DOHH2 (cell line): ENCODE data around the gene APOC1.
"Not testable (repeated sequence)": the region's sequence is repeated elsewhere in the genome, so short reads cannot be mapped to it uniquely, and the experiment has no call there.

Experiments used
- H3F3A ChIP-seq: fragments of 200-600 bp; sonication (generic), shearing (Covaris generic); 2 replicates; pipeline ENCODE4 v1.6.0; 2016; ENCODE audit warnings: antibody characterized with exemption, mild to moderate bottlenecking; ENCODE audit not compliant: control insufficient read depth, insufficient read depth
- H3K27ac ChIP-seq: fragments of 200-600 bp; sonication (generic); 2 replicates; pipeline ENCODE4 v1.5.1; 2014; ENCODE audit warnings: low read depth, mild to moderate bottlenecking, low read length, moderate library complexity
- H3K27me3 ChIP-seq: fragments of 200-600 bp; sonication (generic); 2 replicates; pipeline ENCODE4 v1.6.1; 2014; ENCODE audit warnings: mild to moderate bottlenecking, low read length, mixed read lengths; ENCODE audit not compliant: control insufficient read depth
- H3K36me3 ChIP-seq: fragments of 200-600 bp; sonication (generic); 2 replicates; pipeline ENCODE4 v1.6.1; 2014; ENCODE audit warnings: mild to moderate bottlenecking, low read length, moderate library complexity, mixed read lengths; ENCODE audit not compliant: control insufficient read depth
- H3K4me1 ChIP-seq: fragments of 200-600 bp; sonication (generic); 2 replicates; pipeline ENCODE4 v1.6.1; 2014; ENCODE audit warnings: mild to moderate bottlenecking, low read length, mixed read lengths; ENCODE audit not compliant: control insufficient read depth
- H3K4me2 ChIP-seq: fragments of 200-600 bp; sonication (generic); 2 replicates; pipeline ENCODE4 v1.6.0; 2014; ENCODE audit warnings: mild to moderate bottlenecking, low read length, moderate library complexity
- H3K4me3 ChIP-seq: fragments of 200-600 bp; sonication (generic); 2 replicates; pipeline ENCODE4 v1.5.1; 2014; ENCODE audit warnings: mild to moderate bottlenecking, low read length, mixed read lengths
- H3K79me2 ChIP-seq: fragments of 200-600 bp; sonication (generic); 2 replicates; pipeline ENCODE4 v1.6.1; 2014; ENCODE audit warnings: mild to moderate bottlenecking, low read length, mixed read lengths; ENCODE audit not compliant: control insufficient read depth
- H3K9me2 ChIP-seq: fragments of 200-600 bp; sonication (generic); replicated peaks from 2 replicates; pipeline ENCODE4 v1.6.1; 2014; ENCODE audit warnings: mild to moderate bottlenecking, low read length, mixed read lengths; ENCODE audit not compliant: control insufficient read depth
- H3K9me3 ChIP-seq: fragments of 200-600 bp; sonication (generic); 2 replicates; pipeline ENCODE4 v1.6.1; 2014; ENCODE audit warnings: antibody characterized with exemption, low read length, mixed read lengths; ENCODE audit not compliant: control insufficient read depth, insufficient read depth
- H4K20me1 ChIP-seq: fragments of 200-600 bp; sonication (generic); 2 replicates; pipeline ENCODE4 v1.6.0; 2014; ENCODE audit warnings: low read depth, mild to moderate bottlenecking, antibody characterized with exemption, low read length, moderate library complexity; ENCODE audit not compliant: control insufficient read depth, insufficient read depth
- EZH2phosphoT487 ChIP-seq: fragments of 200-600 bp; sonication (generic); IDR thresholded peaks from 2 replicates; pipeline ENCODE4 v1.6.1; 2017; ENCODE audit warnings: borderline replicate concordance, mild to moderate bottlenecking, antibody characterized with exemption, low read length, moderate library complexity, mixed read lengths
- TF ChIP-seq, protein P1 (sequence below): fragments of 200-600 bp; sonication (generic); IDR thresholded peaks from one replicate; pipeline ENCODE4 v1.5.1; 2014; ENCODE audit warnings: antibody characterized with exemption, mild to moderate bottlenecking, low read depth, low read length; ENCODE audit not compliant: poor library complexity, severe bottlenecking

The APOC1 gene

DNA sequence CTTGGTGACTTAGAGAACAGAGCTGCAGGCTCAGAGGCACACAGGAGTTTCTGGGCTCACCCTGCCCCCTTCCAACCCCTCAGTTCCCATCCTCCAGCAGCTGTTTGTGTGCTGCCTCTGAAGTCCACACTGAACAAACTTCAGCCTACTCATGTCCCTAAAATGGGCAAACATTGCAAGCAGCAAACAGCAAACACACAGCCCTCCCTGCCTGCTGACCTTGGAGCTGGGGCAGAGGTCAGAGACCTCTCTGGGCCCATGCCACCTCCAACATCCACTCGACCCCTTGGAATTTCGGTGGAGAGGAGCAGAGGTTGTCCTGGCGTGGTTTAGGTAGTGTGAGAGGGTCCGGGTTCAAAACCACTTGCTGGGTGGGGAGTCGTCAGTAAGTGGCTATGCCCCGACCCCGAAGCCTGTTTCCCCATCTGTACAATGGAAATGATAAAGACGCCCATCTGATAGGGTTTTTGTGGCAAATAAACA is 9.9 kb downstream of the APOC1 start:
- Histone ChIP-seq H4K20me1 (no peaks in the 10 kb centered on the region), H3K79me2 (no peaks in the 10 kb centered on the region), H3K4me2 (no peak overlapping the region), H3K27ac (no peak overlapping the region), H3K36me3 (no peaks in the 10 kb centered on the region), H3F3A (no peaks in the 10 kb centered on the region), H3K4me1 (no peaks in the 10 kb centered on the region), H3K27me3 (peaks cover 26% of the 10 kb centered on the region), H3K9me2 (no peaks in the 10 kb centered on the region), H3K9me3 (no peaks in the 10 kb centered on the region), H3K4me3 (no peak overlapping the region)
- TF ChIP-seq EZH2phosphoT487, result no peak

DNA sequence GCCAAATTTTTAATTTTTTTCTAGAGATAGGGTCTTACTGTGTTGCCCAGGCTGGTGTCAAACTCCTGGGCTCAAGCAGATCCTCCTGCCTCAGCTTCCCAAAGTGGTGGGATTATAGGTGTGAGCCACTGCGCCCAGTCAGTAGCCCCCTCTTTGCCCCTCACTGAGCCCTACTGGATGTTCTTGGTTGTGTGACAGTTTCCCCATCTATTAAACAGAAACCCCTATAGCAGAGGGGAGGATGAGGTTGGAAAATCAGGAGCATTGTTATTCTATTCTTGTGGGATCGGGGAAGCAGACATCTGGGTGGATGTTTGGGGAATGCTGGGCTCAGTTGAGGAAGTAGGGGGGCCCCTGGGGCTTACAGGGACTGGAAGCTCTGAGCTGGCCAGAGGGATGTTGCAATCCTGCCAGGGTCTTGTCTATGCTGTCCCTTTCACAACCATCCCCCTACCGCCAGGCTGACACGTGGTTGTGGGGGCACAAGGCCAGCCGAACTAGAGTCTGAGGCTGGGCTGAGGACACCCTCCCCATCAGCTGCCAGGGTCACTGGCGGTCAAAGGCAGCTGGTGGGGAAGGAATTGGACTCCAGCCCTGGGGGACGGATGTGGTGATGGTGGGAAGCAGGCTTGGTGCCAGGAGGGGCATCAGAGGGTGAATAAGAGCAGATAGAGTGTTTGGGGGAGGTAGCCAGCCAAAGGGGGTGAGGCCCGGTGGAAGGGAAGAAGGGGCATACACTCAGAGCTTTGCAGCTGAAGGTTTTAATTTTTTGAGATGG is 10.9 kb downstream of the APOC1 start:
- H3K4me2 ChIP-seq, result no peak overlapping the region
- TF ChIP-seq EZH2phosphoT487, result no peak
- TF ChIP-seq, protein P1, sequence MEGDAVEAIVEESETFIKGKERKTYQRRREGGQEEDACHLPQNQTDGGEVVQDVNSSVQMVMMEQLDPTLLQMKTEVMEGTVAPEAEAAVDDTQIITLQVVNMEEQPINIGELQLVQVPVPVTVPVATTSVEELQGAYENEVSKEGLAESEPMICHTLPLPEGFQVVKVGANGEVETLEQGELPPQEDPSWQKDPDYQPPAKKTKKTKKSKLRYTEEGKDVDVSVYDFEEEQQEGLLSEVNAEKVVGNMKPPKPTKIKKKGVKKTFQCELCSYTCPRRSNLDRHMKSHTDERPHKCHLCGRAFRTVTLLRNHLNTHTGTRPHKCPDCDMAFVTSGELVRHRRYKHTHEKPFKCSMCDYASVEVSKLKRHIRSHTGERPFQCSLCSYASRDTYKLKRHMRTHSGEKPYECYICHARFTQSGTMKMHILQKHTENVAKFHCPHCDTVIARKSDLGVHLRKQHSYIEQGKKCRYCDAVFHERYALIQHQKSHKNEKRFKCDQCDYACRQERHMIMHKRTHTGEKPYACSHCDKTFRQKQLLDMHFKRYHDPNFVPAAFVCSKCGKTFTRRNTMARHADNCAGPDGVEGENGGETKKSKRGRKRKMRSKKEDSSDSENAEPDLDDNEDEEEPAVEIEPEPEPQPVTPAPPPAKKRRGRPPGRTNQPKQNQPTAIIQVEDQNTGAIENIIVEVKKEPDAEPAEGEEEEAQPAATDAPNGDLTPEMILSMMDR, result no peak
- H3F3A ChIP-seq, result no peaks in the 10 kb centered on the region
- no peaks in the 10 kb centered on the region for H3K79me2 ChIP-seq
- H3K27ac ChIP-seq, result no peak overlapping the region
- no peaks in the 10 kb centered on the region for H3K9me3 ChIP-seq
- H3K4me1 ChIP-seq, result no peaks in the 10 kb centered on the region
- no peaks in the 10 kb centered on the region for H4K20me1 ChIP-seq
- H3K9me2 ChIP-seq, result no peaks in the 10 kb centered on the region
- no peaks in the 10 kb centered on the region for H3K36me3 ChIP-seq
- peaks cover 26% of the 10 kb centered on the region for H3K27me3 ChIP-seq
- no peak overlapping the region for H3K4me3 ChIP-seq

DNA sequence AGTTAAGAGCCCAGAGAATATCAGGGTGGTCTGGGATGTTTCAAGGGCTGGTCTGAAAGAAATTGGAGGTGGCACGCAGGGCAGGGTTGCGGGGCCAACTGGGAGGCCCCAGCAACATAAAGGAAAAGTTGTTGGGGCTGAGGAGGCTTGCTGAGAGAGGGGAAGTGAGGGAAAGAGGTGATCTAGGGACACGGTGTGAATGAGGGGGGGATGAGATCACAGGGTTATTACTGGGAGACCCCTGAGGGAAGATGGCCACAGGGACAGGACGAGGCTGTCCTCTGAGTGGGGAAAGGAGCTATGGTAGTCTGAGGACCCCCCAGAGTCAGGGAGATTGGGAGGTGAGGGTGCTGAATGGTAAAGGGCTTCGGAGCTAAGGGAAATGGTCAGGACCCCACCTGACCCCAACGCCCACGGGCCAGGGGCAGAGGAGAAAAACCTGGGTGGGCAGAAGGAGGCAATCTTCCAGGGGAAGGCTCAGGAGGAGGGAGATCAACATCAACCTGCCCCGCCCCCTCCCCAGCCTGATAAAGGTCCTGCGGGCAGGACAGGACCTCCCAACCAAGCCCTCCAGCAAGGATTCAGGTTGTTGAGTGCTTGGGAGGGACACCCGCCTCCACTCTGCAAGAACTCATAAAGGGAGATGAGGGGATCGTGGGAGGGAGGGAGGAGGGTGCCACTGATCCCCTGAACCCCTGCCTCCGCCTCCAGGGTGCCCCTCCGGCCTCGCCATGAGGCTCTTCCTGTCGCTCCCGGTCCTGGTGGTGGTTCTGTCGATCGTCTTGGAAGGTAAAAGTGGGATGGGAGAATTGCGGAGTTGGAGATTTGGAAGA is 12.1 kb downstream of the APOC1 start:
- H3K36me3 ChIP-seq, H3K4me1 ChIP-seq, H3F3A ChIP-seq, H3K4me3 ChIP-seq, H3K9me3 ChIP-seq, H3K9me2 ChIP-seq, H4K20me1 ChIP-seq, H3K79me2 ChIP-seq, H3K27ac ChIP-seq, H3K4me2 ChIP-seq: not testable (repeated sequence)
- peaks cover 26% of the 10 kb centered on the region for H3K27me3 ChIP-seq

DNA sequence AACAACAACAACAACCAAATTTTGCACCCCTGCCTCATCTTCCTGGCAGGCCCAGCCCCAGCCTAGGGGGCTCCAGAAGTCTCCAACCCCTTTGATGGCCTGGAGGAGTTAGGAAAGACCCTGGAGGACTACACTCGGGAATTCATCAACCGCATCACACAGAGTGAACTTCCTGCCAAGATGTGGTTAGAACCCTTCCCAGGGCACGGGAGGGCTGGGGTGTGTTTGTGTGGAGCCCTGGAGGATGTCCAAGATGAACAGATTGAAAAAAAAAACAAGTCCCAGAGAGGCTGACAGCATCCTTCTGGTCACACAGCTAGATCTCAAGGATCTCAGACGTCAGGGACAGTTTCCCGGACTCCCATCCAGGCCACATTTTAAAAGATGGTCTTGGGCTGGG is 13.3 kb downstream of the APOC1 start:
- no peaks in the 10 kb centered on the region for H3K9me2 ChIP-seq
- H3K27ac ChIP-seq, result no peak overlapping the region
- no peaks in the 10 kb centered on the region for H3F3A ChIP-seq

More for the DNA sequence above, 13.3 kb downstream of the APOC1 start:
- Histone ChIP-seq H3K27me3 (peaks cover 26% of the 10 kb centered on the region), H3K4me1 (no peaks in the 10 kb centered on the region), H3K4me3 (no peak overlapping the region), H3K9me3 (no peaks in the 10 kb centered on the region), H4K20me1 (no peaks in the 10 kb centered on the region), H3K36me3 (no peaks in the 10 kb centered on the region), H3K79me2 (no peaks in the 10 kb centered on the region), H3K4me2 (no peak overlapping the region)
- TF ChIP-seq, protein P1, result no peak
- no peak for TF ChIP-seq EZH2phosphoT487
